IPS-18a (cell line): Measurements from ENCODE around the gene PRF1.
"Not testable (repeated sequence)": the region's sequence is repeated elsewhere in the genome, so short reads cannot be mapped to it uniquely, and the experiment has no call there.

Experiments
- H3K27ac ChIP-seq: one replicate; pipeline ENCODE4 v1.5.1; 2013; ENCODE audit warnings: low read length
- H3K27me3 ChIP-seq: one replicate; pipeline ENCODE4 v1.6.1; 2013; ENCODE audit warnings: mild to moderate bottlenecking, low read length; ENCODE audit not compliant: control insufficient read depth, insufficient read depth
- H3K36me3 ChIP-seq: one replicate; pipeline ENCODE4 v1.6.1; 2013; ENCODE audit warnings: low read depth, low read length; ENCODE audit not compliant: control insufficient read depth
- H3K4me1 ChIP-seq: one replicate; pipeline ENCODE4 v1.6.1; 2013; ENCODE audit warnings: low read depth, low read length; ENCODE audit not compliant: control insufficient read depth
- H3K4me3 ChIP-seq: one replicate; pipeline ENCODE4 v1.5.1; 2013; ENCODE audit warnings: low read length
- H3K9ac ChIP-seq: one replicate; pipeline ENCODE4 v1.6.1; 2013; ENCODE audit warnings: mild to moderate bottlenecking, low read length, moderate library complexity
- H3K9me3 ChIP-seq: one replicate; pipeline ENCODE4 v1.6.1; 2013; ENCODE audit warnings: low read depth, low read length; ENCODE audit not compliant: control insufficient read depth

Gene PRF1

DNA sequence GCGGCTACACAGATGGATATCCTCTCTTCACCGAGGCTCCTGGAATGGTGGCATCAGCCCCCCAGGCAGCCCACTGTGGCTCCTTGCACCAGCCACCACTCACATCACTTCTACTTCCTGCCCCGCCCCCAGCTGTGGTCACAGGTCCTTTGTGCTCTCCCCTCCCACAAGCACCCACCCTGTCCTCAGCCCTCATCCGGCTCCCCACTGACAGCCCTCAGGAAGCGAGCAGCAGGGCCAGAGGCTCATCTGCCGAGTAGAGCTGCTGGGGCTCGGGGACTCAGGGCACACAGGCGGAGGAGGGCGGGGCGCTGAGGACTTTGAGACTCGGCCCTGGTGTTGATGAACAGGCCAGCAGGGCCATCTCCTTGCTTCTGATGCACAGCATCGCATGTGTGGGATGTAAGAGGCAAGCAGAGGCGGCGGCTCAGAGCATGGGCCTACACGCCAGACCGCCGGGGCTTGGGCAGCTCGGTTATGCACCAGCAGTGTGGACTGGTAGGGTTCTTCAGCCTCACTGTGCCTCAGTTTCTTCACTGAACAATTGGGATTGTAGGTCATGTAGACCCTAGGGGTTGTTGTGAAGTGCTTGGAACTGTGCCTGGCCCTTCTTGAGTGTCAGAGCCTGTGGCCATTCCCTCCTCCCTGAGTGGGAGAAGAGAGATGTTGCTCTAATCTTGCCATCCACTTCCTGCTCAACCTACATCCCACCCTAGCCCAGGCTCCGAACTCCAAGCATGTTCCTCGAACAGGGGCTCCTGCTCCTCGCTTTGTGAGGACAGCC is at the start of gene PRF1:
Gene PRF1, minus strand, starts transcription at position 77 of the 784 bp plus-strand sequence. CDS start 1,839 bp downstream, outside the sequence.
- Histone ChIP-seq H3K9ac (no peak within 1 kb of the TSS), H3K27ac (no peak within 1 kb of the TSS), H3K36me3 (no peaks in the 10 kb centered on the region), H3K4me3 (no peak within 1 kb of the TSS), H3K4me1 (no peaks in the 10 kb centered on the region), H3K27me3 (no peaks in the 10 kb centered on the region), H3K9me3 (no peaks in the 10 kb centered on the region)

DNA sequence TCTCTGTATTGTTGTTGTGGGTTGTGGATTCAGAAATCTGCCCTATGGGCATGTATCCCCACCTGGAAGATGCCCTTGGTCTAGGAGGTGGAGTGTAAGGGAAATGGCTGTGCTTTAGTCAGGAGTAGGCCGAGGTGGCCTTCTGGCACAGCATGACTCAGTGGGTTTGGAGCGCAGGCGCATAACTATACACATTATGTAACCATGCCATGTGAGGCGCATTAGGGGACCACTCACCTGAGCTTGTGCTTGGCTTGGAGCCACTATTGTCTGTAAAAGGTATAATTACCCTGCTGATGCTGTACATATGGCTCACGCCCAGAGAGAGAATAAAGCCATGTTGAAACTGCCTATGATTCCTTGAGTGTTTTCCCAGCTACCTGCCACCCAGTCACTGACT is 49.1 kb upstream of the PRF1 start:
- Histone ChIP-seq H3K9me3 (peaks cover 8% of the 10 kb centered on the region), H3K27me3 (no peaks in the 10 kb centered on the region), H3K27ac (no peak overlapping the region), H3K4me3 (no peak overlapping the region), H3K36me3 (no peaks in the 10 kb centered on the region), H3K4me1 (no peaks in the 10 kb centered on the region), H3K9ac (no peak overlapping the region)

DNA sequence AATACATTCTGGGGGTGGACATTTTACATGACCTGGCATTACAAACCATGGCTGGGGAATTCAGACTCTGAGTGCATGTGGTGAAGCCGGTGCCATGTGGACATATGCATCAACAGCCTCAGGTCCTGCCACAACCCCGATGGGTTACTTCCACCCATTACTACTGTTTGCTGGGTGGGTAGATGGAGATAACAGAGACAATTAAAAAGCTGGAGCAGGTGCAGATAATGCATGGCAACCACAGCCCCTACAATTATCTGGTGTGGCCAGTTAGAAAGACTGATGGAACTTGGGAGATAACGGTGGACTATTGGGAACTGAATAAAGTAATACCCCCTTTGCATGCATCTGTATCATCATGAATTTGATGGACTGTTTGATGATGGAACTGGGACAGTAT is 48.2 kb upstream of the PRF1 start:
- no peak overlapping the region for H3K9ac ChIP-seq
- no peak overlapping the region for H3K4me3 ChIP-seq
- no peak overlapping the region for H3K27ac ChIP-seq
- no peaks in the 10 kb centered on the region for H3K4me1 ChIP-seq
- no peaks in the 10 kb centered on the region for H3K27me3 ChIP-seq
- peaks cover 8% of the 10 kb centered on the region for H3K9me3 ChIP-seq
- H3K36me3 ChIP-seq = no peaks in the 10 kb centered on the region

DNA sequence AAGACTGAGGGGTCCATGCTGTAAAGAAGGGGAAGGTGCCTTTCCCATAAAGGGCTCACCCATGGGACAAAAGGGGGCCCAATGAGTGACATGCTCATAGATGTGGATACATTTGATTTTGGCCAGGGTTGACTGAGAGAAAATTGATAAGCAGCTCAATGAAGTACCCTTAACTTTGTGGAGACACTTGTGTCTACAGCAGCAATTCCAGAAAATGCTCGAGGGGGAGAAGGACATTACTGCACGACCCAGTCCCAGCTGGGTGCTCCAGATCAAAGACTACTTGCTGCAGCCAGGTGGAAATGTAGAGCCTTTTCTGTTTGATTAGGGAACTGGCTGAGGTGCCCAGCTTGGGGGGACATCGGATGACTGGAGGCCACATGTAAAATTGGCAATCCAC is 47.6 kb upstream of the PRF1 start:
- H3K36me3 ChIP-seq = no peaks in the 10 kb centered on the region
- peaks cover 8% of the 10 kb centered on the region for H3K9me3 ChIP-seq
- H3K4me1 ChIP-seq = no peaks in the 10 kb centered on the region
- H3K4me3 ChIP-seq = no peak overlapping the region
- no peaks in the 10 kb centered on the region for H3K27me3 ChIP-seq
- no peak overlapping the region for H3K27ac ChIP-seq
- H3K9ac ChIP-seq = no peak overlapping the region

DNA sequence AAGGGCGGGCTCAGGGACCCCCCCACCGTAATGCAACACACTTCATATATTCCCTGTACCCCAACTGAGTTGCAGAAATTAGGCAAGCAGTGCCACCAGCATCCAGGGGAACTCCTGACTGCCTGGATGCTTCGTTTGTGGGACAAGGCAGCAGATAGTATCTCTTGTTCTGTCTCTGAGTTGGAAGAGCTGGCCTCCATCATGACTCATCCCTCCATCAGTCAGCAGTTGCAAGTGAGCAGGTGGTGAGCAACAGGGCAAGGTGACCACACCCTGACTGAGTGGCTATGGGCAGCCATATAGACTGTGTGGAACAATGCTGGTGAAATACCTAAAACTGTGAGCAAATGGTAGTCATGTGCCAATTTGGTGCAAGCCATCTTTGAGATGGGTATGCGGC is 47.0 kb upstream of the PRF1 start:
- Histone ChIP-seq H3K4me3 (no peak overlapping the region), H3K27me3 (no peaks in the 10 kb centered on the region), H3K36me3 (no peaks in the 10 kb centered on the region), H3K27ac (no peak overlapping the region), H3K4me1 (no peaks in the 10 kb centered on the region), H3K9me3 (peaks cover 8% of the 10 kb centered on the region), H3K9ac (no peak overlapping the region)

DNA sequence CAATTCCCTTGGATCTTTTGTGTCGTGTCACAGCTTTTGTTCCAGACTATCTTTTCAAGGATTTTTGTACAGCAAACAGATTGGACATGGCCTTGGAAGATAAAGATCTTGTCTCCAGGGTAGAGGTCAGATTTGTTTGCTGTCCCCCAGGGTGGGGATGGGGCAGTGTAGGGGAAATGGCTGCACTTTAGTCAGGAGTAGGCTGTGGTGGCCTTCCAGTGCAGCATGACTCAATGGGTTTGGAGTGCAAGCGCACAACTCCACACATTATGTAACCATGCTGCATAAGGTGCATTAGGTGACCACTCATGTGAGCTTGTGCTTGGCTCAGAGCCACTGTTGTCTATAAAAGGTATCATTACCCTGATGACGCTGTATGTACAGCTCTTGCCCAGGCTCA is 45.9 kb upstream of the PRF1 start:
- Histone ChIP-seq H3K27me3 (no peaks in the 10 kb centered on the region), H3K9me3 (peaks cover 8% of the 10 kb centered on the region), H3K9ac (no peak overlapping the region), H3K27ac (no peak overlapping the region), H3K4me1 (no peaks in the 10 kb centered on the region), H3K36me3 (no peaks in the 10 kb centered on the region), H3K4me3 (no peak overlapping the region)

DNA sequence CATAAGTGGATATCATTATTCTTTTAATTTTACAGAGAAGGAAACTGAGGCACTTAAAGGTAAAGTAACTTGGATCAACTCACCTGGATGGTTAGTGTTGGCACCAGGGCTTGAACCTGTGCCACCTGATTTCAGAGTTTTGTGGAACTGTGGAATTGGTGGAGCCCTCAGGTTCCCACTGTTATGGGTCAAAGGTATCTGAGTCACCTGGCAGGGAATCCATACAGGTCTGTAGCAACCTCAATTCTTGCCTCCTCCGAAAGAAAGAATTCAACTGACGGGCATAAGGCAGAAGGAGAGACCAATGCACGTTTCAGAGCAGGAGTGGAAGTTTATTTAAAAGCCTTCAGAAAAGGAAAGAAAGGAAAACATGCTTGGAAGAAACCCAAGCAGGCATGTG is 44.5 kb upstream of the PRF1 start:
- peaks cover 7% of the 10 kb centered on the region for H3K9me3 ChIP-seq
- no peaks in the 10 kb centered on the region for H3K36me3 ChIP-seq
- no peaks in the 10 kb centered on the region for H3K4me1 ChIP-seq
- H3K9ac ChIP-seq = no peak overlapping the region
- no peaks in the 10 kb centered on the region for H3K27me3 ChIP-seq
- H3K27ac ChIP-seq = no peak overlapping the region
- H3K4me3 ChIP-seq = no peak overlapping the region

DNA sequence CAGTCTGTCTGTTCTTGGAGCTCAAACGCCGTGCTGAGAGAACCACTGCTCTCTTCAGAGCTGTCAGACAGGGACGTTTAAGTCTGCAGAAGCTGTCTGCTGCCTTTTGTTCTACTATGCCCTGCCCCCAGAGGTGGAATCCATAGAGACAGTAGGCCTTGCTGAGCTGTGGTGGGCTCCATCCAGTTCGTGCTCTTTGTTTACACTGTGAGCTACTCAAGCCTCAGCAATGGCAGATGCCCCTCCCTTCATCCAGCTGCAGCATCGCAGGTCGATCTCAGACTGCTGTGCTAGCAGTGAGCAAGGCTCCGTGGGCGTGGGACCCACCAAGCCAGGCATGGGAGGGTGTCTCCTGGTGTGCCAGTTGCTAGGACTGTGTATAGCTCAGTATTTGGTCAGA is 42.4 kb upstream of the PRF1 start:
- not testable (repeated sequence) for H3K36me3 ChIP-seq, H3K4me1 ChIP-seq, H3K4me3 ChIP-seq, H3K9me3 ChIP-seq, H3K9ac ChIP-seq, H3K27ac ChIP-seq, H3K27me3 ChIP-seq

DNA sequence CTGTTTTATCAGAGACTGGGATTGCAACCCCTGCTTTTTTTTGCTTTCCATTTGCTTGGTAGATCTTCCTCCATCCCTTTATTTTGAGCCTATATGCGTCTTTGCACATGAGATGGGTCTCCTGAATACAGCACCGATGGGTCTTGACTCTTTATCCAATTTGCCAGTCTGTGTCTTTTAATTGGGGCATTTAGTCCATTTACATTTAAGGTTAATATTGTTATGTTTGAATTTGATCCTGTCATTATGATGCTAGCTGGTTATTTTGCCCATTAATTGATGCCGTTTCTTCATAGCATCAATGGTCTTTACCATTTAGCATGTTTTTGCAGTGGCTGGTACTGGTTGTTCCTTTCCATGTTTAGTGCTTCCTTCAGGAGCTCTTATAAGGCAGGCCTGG is 40.7 kb upstream of the PRF1 start:
- H3K9ac ChIP-seq, H3K4me1 ChIP-seq, H3K4me3 ChIP-seq, H3K27ac ChIP-seq, H3K36me3 ChIP-seq, H3K9me3 ChIP-seq, H3K27me3 ChIP-seq: not testable (repeated sequence)

DNA sequence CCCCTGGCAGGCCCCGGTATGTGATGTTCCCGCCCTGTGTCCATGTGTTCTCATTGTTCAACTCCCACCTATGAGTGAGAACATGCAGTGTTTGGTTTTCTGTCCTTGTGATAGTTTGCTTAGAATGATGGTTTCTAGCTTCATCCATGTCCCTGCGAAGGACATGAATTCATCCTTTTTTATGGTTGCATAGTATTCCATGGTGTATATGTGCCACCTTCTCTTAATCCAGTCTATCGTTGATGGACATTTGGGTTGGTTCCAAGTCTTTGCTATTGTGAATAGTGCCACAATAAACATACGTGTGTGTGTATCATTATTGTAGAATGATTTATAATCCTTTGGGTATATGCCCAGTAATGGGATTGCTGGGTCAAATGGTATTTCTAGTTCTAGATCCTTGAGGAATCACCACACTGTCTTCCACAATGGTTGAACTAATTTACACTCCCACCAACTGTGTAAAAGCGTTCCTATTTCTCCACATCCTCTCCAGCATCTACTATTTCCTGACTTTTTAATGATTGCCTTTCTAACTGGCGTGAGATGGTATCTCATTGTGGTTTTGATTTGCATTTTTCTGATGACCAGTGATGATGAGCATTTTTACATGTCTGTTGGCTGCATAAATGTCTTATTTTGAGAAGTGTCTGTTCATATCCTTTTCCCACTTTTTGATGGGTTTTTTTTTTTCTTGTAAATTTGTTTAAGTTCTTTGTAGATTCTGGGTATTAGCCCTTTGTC is 37.3 kb upstream of the PRF1 start:
- H3K4me3 ChIP-seq, H3K27ac ChIP-seq, H3K27me3 ChIP-seq, H3K4me1 ChIP-seq, H3K9ac ChIP-seq, H3K9me3 ChIP-seq, H3K36me3 ChIP-seq: not testable (repeated sequence)

DNA sequence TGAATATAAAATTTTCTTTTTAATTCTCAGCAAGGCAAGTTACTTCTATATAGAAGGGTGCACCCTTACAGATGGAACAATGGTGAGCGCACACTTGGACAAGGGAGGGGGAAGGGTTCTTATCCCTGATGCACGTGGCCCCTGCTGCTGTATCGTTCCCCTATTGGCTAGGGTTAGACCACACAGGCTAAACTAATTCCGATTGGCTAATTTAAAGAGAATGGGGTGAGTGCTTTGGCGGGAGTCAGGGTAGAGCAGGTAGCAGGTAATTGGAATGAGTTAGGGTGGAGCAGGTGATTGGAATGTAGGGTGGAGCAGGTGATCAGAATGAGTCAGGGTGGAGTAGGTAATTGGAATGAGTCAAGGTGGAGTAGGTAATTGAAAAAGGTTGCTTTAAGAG is 32.0 kb upstream of the PRF1 start:
- not testable (repeated sequence) for H3K9me3 ChIP-seq

DNA sequence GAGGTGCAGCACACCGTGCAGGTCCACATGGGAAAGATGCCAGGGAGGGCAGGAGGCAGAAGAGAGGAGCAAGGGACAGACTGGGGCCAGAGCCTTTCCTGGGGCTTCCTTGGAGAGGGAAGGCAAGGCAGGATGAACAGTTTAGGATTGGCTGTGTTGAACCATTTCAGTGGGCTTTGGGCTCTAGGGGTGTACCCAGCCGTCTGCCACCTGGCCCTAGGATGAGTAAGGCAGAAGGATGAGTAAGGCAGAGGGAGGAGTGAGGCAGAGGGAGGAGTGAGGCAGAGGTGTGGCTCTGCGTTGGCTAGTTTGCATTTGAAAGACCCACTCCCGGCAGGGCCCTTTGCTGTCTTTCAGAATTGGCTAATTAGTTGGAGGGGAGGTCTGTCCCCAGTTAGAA is 31.5 kb upstream of the PRF1 start:
- Histone ChIP-seq H3K27ac (no peak overlapping the region), H3K9ac (no peak overlapping the region), H3K27me3 (no peaks in the 10 kb centered on the region), H3K36me3 (no peaks in the 10 kb centered on the region), H3K4me1 (peaks cover 5% of the 10 kb centered on the region), H3K4me3 (no peak overlapping the region), H3K9me3 (no peaks in the 10 kb centered on the region)

More for the DNA sequence above, 32.0 kb upstream of the PRF1 start:
- not testable (repeated sequence) for H3K27ac ChIP-seq, H3K9ac ChIP-seq, H3K4me1 ChIP-seq, H3K4me3 ChIP-seq, H3K36me3 ChIP-seq, H3K27me3 ChIP-seq
